DMS114 treated with DMSO at 0.1 percent for 48 hours (cell line): Measurements from ENCODE around the gene FSCN2.
"Not testable (repeated sequence)": the region's sequence is repeated elsewhere in the genome, so short reads cannot be mapped to it uniquely, and the experiment has no call there.

ENCODE experiments used
- DNase-seq: peaks from one replicate; lab custom pipeline; 2025; ENCODE audit not compliant: unreplicated experiment; lab: John Stamatoyannopoulos, UW

Gene FSCN2

DNA sequence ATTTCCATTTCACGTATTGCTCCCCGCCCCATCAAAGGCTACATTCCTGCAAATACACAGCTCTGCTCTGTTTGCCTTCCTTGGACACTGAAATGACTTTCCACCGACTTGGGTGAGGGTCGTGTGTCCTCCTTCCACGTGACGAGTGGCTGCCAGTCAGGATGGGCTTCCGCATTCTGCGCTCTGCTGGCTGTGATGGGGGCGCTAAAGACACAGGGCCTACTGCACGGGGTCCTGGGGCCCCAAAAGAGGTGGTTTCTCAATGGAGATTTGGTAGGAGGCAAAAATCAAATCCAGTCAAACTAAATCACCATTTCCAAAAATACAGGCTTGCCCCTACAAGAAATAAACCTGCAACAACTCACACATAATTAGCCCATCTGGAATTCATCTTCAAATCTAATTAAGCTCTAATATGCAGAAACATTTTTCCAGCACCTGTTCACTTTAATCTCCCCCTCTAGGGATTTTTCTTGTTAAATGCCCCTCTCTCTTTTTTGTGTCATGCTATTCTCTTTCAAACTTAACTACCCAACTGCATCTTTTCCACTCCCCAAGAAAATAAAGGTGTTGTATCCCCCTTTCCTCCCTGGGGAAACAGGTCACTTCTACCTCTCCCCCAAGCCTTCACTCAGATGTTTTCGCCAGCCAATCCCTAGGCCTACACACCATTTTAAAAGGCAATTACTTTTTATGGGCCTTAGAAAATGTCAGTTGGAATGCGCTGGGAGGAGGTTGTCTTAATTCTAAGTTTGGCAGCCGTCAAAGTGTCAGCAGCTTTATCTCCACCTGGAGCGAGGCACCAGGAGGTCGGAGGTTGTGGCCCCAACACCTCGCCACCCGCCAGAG lies 45.8 kb downstream of the FSCN2 start:
- no peak for DNase-seq

DNA sequence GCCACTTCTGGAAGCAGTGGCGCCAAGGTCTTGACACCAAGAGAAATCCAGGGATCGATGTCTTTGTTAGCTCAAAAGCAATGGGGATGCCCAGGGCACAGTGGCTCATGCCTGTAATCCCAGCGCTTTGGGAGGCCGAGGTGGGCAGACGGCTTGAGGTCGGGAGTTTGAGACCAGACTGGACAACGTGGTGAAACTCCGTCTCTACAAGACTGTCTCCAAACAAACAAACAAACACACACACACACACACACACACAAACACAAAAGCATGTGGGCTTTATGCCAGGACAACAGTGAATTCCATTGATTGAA lies 46.4 kb downstream of the FSCN2 start:
- no peak for DNase-seq

DNA sequence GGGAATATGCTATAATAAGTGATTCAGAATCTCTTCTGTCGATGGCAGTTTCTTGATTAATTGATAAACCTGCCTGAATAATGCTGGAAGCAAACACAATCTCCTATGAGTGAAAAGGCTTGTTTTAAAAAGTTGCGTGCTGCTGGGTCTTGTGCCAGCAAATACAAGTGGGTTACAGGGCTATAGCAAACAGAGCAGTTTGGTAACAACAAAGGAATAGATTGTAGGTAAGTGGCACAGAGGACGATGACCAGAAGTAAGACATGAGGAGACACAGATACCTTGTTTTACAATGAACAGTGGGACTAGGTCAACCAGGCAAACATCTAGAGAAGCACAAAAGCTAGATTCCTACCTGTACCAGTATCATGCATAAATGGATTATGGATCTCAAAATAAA lies 47.7 kb downstream of the FSCN2 start:
- no peak for DNase-seq

DNA sequence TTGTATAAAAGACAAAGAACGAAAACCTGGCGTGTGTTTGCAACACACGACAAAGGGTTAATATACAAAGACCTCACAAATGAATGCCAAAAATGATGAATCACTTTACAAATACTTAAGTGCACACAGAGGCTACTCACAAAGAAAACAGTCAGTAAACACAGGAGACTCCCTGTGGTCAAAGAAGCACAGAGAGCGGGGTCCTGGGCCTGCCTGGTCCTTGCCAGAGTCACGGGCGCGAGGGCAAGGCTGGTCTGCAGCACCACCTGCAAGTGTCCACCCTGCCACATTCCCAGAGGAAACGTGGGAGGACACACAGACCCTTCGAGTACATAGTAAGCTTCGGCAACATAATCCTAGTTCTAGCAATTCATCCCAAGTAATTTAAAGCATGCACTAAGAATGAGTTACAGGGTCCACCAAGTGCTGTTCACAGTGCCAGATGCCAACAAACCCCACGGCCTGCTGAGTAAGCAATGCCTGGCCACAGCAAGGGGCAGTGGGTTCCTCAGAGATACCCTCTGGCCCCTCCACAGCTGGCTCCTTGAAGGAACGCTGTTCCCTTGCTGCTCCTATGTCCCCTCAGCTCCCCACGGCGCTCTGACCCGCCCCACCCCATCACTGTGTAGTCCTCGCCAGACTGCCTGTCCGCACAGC lies 48.6 kb downstream of the FSCN2 start:
- no peak for DNase-seq

DNA sequence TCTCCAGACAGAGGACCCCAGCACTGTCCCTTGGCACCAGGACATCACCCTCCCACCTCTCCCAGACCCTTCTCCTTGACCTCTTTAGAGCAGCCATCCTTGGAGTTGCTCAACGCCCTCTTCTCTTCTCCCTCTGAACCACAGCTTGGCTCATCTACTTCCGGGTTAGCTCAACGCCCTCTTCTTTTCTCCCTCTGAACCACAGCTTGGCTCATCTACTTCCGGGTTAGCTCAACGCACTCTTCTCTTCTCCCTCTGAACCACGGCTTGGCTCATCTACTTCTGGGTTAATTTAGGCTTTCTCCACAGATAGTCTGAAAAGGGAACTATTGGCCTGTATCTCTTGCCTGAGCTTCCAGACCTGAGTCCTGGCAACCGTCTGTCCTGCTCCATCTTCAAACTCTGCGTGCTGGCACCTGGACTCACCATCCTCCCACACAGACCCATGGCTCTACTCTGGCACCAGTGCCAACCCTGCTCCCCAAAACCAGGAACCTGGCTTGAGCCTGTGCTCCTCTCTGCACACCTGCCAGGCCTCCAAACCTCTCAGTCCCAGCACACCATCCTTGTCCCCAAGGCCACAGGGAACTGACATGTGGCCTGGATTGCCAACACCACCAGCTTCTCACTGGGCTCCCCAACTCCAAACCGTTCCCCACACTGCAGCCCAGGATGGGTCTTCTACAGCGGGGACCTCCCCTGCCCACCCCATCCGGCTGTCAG lies 49.3 kb downstream of the FSCN2 start:
- DNase-seq: no peak

DNA sequence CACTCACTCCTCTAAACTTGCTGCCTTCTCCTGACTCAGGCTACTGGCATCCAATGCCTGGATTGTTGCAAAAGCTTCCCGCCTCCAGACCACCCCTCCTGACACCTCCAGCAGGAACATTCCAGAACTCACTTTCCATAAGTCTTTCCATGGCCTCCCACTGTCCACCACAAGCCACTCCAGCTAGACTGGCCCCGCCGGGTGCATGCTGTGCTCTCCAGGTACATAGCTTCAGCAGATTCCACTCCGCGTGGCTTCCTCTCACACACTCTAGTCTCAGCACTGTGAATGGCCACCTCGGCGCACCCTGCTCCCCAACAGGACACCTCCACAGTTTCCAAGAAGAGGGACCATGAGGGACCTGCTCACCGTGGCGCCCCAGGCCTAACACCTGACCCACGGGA lies 49.9 kb downstream of the FSCN2 start:
- no peak for DNase-seq

DNA sequence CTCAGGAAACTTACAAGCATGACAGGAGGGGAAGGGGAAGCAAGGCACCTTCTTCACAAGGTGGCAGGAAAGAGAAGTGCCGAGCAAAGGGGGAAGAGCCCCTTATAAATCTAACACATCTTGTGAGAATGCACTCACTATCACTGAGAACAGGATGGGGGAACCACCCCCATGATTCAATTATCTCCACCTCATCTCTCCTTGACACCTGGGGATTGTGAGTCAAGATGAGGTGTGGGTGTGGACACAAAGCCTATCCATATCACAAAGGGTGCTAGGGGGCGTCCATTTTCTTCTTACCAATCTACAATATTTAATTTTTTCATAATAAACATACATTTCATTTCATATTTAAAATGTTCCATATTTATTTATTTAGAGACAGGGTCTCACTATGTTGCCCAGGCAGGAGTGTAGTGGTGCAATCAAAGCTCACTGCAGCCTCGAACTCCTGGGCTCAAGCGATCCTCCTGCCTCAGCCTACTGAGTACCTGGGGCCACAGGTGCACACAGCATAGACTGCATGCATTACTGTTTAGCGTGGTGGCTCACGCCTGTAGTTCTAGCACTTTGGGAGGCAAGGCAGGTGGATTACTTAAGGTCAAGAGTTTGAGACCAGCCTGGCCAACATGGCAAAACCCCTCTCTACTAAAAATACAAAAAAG lies 50.5 kb downstream of the FSCN2 start:
- DNase-seq: no peak

DNA sequence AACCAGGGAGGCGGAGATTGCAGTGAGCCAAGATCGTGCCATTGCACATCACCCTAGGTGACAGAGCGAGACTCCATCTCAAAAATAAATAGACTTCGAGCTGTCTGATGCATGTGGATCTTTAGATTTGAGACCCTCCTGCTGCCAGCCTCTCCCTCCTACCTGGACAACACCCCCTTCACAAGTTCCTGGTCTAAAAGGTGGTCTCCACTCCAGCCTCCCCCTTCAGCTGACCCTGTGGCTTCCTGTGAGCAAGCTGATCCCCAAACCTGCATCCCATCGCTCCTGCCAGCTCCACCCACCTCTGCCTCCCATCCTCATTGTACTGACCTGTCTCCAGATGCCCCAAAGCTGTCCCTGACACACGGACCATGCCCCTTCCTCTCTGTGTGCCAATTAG lies 51.1 kb downstream of the FSCN2 start:
- no peak for DNase-seq

DNA sequence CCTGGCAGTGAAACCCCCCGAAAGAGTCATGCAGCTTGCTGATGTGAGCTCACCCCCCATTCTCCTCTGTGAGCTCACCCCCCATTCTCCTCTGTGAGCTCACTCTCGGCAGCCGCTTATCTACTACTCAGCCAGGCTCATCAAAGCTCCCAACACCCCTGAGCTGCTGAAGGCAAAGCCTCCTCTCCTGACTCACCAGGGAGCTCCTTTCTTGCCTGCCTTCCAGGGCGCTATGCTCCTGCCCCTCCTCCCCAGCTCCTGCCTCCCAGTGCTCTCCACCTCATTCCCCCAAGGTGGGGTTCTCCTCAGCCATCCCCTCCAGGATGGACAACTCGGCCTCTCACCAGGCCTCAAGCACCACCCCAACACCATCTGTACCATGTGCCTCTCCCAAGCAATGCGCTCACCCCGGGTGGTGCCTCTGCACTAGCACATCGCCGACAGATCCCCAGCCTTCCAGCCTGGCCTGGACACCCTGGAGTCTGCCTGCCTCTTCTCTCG lies 51.7 kb downstream of the FSCN2 start:
- no peak for DNase-seq

DNA sequence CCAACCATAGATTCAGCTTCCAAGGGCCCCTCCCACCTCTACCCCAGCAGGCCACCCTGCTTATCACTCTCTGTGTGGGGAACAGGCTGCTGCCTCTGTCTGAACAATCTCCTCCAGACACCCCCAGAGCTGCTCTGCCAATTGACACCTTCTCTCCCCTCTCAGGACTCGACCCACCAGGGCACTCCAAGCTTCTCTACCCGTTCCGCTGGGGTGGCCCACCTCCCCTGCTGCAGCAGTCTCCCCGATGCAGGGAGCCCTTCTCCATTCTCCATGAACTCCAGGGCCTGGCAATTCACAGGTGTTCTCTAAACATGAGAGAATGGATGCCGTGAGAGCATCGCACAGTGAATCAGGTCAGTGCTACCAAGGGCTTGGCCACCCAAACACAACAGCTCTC lies 52.3 kb downstream of the FSCN2 start:
- no peak for DNase-seq

DNA sequence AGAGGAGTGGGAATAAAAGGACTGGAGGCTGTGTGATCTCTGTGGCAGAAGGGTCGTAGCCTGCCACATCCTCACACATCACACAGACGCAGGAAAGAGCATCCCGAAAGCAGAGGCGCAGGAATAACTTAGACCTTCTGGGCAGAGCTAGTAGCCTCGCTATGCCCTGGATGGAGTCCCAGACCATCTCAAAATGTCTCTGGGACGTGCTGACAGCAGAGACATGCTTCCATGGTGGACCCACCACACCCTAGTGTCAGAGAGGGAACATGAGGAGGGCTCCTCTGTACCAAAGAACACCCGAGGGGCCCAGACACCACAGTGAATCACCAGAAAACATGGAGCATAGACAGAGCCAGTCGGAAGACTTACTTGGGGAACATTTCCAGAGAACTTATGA lies 53.6 kb downstream of the FSCN2 start:
- no peak for DNase-seq

DNA sequence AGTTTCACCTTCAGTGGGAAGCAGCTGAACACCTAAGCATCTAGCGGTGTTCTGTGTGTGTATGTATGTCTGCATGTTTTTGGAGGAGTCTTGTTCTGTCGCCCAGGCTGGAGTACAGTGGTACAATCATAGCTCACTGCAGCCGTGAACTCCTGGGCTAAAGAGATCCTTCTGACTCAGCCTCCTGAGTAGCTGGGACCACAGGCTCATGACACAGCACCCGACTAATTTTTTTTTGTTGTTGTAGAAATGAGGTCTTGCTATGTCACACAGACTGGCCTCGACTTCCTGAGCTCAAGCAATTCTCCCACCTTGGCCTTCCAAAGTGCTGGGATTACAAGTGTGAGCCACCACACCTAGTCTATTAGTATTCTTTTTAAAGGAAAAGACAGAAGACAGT lies 54.2 kb downstream of the FSCN2 start:
- no peak for DNase-seq

DNA sequence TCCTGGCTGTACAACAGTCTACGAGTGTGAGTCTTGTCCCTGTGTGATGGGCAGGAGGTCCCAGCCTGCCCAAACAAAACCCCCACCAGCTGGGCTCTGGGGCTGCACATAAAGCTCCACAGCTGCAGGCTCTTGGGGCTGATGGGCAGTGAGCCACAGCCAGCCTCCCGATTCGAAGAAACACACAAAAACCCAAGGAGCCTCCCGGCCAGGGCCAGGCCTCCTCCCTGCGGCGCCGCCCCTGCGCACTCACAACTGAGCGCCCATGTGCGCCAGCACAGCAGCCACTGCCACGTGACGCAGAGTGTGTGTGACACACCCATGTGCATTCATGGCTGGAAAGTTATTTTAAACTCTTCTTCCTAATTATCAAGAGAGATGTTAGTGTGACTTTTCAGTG lies 54.6 kb downstream of the FSCN2 start:
- no peak for DNase-seq

DNA sequence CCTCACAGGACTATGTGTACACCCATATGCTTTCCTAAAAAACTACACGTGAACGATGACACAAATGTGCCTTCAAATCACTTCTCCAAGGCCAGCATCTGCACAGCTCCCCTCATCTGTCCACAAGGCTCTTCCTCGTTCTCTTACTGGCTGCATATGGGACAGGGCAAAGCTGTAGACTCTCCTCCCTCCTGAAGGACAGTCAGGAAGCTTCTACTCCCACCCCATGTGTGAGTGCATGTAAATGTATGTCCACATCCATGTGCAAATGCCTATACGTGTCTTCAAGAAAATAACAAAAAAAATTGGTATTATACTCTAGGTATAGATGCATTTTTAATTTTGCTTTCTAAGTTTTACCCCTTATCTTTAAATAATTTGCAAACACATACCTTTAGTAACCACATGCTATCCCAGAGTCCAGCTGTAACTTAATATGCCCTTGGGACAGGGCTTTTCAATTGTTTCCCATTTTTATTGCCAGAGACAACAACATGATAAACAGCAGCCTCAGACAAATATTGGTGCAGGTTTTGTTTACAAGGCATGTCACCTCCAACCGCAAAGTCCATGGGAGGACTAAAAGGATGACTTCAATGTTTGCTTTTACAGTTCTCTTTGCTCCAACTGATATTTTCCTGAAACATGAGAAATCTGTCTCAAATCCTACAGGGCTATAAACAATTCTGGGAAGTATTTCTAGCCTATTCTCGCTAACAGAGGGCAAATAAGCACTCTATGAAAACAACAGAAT lies 55.6 kb downstream of the FSCN2 start:
- no peak for DNase-seq

DNA sequence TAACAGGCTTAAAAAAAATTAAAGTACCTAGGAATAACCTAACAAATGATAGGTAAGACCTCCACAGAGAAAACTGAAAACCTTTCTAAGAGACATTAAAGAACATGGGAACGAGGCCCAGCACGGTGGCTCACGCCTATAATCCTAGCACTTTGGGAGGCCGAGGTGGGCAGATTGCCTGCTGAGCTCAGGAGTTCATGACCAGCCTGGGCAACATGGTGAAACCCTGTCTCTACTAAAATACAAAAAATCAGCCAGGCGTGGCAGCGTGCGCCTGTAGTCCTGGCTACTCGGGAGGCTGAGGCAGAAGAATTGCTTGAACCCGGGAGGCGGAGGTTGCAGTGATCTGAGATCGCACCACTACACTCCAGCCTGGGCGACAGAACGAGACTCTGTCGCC lies 56.6 kb downstream of the FSCN2 start:
- DNase-seq: not testable (repeated sequence)

DNA sequence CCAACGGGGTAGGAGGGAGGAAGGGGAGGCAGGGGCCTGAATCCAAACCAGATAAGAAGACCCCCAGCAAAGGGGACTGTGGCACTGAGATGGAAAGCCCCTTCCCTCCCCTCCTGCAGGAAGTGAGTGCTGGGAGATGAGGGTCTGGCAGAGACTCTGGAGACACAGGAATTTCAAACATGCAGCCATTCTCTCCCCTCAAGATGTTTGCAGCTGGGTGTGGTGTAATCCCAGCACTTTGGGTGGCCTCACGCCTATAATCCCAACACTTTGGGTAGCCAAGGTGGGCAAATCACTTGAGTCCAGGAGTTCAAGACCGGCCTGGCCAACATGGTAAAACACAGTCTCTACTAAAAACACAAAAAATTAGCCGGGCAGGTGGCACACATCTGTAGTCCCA lies 57.9 kb downstream of the FSCN2 start:
- no peak for DNase-seq
